GM18498 (cell line): ENCODE data around the gene ZFC3H1.
"Not testable (repeated sequence)": the region's sequence is repeated elsewhere in the genome, so short reads cannot be mapped to it uniquely, and the experiment has no call there.

Experiments
- ATAC-seq: cut with Tn5 transposase; IDR thresholded peaks from one replicate; pipeline ENCODE4 v1.9.1; 2021; ENCODE audit warnings: mild to moderate bottlenecking, moderate library complexity; ENCODE audit not compliant: unreplicated experiment

Gene ZFC3H1, protein sequence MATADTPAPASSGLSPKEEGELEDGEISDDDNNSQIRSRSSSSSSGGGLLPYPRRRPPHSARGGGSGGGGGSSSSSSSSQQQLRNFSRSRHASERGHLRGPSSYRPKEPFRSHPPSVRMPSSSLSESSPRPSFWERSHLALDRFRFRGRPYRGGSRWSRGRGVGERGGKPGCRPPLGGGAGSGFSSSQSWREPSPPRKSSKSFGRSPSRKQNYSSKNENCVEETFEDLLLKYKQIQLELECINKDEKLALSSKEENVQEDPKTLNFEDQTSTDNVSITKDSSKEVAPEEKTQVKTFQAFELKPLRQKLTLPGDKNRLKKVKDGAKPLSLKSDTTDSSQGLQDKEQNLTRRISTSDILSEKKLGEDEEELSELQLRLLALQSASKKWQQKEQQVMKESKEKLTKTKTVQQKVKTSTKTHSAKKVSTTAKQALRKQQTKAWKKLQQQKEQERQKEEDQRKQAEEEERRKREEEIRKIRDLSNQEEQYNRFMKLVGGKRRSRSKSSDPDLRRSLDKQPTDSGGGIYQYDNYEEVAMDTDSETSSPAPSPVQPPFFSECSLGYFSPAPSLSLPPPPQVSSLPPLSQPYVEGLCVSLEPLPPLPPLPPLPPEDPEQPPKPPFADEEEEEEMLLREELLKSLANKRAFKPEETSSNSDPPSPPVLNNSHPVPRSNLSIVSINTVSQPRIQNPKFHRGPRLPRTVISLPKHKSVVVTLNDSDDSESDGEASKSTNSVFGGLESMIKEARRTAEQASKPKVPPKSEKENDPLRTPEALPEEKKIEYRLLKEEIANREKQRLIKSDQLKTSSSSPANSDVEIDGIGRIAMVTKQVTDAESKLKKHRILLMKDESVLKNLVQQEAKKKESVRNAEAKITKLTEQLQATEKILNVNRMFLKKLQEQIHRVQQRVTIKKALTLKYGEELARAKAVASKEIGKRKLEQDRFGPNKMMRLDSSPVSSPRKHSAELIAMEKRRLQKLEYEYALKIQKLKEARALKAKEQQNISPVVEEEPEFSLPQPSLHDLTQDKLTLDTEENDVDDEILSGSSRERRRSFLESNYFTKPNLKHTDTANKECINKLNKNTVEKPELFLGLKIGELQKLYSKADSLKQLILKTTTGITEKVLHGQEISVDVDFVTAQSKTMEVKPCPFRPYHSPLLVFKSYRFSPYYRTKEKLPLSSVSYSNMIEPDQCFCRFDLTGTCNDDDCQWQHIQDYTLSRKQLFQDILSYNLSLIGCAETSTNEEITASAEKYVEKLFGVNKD (N-terminal part only)

DNA sequence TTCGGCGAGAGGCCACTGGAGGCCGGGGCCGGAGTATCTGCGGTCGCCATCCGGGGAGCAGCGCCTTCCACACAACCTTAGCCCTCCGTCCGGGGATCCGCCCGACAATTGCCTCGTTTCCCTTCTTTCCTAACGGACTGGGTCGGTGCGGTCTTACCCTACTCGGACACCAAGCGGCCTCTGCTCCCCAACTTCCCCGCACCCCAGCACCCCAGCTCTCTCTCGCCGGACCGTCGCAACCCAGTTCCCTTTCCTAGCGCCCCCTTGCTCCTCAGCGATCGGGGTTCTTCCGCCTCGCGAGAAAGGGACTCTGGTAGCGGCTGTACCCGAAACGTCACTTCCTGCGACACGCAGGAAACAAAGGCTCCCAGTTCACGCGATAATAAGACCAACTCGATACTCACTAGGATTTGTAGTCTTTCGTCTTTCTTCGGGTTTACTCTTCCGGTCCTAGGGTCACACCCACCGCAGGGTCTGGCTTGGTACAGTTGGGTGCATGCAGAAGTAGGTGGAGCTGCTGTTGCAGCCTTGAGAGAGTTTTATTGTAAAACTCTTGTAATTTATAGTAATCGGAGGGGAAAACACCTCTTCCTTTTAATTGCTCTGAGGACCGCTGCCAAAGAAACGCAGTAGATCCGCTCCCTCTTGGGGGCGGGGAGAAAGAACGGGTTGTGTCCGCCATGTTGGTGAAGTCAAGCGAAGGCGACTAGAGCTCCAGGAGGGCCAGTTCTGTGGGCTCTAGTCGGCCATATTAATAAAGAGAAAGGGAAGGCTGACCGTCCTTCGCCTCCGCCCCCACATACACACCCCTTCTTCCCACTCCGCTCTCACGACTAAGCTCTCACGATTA, at the start of gene ZFC3H1, which contains the start of gene THAP2:
Gene ZFC3H1 (minus strand): TSS at position 288 of the 850 bp plus-strand sequence. CDS start 238 bp downstream, at position 50.
Gene THAP2 (plus strand): TSS at position 741 of the 850 bp plus-strand sequence. CDS start 209 bp downstream, outside the sequence.
- ATAC-seq, result peak; percentile 93

DNA sequence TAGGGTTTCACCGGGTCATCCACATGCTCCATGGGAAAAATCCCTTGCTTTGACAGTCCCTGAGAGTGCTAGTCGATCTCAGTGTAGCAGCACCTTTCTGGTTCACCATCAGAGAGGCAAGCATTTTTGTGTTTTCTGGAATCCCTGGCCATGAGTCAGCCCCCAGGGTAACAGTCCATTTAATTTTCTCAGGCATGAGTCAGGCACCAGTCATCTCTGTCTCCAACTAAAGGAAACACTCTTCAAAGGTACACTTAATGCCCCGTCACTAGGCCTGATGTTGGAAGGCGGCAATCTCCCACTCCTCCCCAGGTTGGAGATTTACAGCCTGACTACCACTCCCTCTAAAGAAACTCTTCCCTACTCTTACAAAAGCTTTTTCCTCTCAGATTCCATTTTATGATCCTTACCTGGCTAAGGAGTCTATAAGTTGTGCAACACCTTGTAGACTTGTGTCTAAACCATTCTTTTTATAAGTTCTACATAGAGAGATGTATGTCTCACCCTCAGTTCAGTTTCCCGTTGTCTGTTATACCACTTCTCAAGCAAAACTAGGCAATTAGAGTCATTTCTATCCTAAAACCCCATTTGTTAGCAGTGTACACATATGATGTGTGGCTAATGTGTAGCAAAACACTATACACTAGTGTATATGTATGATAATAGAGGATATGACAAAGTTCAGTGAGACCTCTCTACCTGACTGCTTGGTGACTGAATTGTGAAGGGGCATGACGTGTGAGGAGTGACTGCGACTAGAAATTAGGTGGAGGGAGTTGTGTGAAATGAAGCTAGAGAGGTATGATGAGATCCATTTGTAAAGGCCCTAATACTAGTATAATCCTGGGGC, 46.9 kb upstream of the ZFC3H1 start:
- ATAC-seq, result no peak

DNA sequence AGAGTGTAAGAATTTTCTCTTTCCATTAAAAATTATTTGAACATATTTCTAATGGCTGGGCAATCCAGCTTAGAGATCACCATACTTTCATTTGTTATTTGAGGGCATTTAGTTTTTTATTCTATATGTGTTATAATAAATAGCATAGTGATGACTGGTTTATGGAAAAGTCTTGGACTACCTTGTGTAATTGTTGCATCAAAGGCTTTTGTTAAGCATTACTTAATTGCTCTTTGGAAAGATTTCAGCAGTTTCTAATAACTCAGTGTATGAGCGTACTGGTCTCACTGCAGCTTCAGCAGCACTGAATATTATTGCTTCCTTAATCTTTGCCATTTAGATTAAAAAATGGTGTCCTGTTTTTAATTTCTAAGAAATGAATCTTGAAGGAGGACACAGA, 45.0 kb upstream of the ZFC3H1 start:
- ATAC-seq, result no peak

DNA sequence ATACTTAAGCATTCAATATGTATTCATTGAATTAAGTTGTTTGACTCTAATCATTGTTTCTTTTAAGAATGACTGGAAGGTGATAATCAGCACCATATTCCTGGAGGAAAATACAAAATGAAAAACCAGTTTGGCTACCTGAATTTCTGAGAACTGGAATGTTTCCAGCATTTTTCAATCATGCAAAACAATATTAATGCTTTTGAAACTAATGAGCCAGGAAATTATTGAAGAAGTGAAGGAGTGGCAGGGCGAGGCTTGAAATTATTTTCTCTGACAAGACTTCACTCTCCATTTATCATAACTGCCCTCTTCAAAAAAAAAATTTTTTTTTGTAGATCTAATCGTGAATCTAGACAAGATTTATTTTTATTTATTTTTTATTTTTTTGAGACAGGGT, 41.3 kb upstream of the ZFC3H1 start:
- no peak for ATAC-seq

DNA sequence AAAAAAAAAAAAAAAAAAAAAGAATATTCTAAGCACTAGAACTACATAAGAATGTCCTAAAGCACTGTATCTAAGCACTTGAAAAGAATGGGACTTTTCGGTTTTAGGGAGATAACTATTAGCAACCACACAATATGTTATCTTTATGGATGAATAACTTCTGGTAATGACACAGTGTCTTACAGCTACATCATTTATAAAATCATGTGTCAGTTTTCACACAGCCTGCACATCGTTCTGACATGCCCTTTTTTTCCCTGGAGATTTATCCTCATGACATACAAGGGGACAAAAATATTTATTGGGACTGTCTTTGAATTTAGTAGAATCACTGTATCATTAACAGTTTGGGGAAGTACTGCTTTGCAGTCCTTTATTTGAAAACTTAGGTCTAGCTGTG, 39.6 kb upstream of the ZFC3H1 start:
- no peak for ATAC-seq

DNA sequence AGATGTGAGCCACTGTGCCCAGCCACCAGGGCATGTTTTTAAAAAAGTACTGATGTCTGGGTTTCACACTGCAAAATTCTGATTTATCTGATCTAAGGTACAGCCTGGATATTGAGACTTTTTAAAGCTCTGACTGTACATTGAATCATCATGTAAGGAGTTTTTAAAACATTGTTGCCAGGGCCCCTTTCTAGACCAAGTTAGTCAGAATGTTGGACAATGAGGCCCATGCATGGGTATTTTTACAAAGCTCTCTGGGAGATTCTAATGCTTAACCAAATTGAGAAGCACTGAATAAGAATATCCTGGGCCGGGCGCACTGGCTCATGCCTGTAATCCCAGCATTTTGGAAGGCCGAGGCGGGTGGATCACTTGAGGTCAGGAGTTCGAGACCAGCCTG, 38.9 kb upstream of the ZFC3H1 start:
- no peak for ATAC-seq

DNA sequence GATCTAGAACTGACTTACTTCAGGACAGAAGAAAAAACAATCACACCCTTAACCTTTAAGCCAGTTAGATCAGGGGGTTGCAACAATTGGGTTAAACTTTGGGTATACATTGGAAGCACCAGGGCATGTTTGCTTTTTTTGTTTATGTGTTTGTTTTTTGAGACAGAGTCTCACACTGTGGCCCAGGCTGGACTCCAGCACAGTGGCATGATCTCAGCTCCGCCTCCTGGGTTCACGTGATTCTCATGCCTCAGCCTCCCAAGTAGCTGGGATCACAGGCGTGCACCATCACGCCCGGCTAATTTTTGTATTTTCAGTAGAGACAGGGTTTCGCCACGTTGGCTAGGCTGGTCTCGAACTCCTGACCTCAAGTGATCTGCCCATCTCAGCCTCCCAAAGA, 38.5 kb upstream of the ZFC3H1 start:
- not testable (repeated sequence) for ATAC-seq

DNA sequence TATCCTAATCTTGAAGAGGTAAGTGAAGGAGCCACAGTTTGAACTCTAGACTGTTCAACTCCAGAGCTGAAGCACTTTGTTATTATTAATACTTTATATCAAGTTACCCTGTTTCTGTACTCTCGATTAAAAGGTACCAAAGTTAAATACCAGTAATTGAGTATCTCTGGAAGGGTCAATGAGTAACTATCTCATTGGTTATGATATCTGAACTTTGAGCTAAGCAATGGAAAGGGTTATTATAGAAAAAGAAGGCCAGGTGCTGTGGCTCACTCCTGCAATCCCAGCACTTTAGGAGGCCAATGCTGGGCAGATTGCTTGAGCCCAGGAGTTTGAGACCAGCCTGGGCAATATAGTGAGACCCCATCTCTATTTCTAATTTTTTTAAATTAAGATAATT, 32.1 kb upstream of the ZFC3H1 start:
- ATAC-seq, result no peak

DNA sequence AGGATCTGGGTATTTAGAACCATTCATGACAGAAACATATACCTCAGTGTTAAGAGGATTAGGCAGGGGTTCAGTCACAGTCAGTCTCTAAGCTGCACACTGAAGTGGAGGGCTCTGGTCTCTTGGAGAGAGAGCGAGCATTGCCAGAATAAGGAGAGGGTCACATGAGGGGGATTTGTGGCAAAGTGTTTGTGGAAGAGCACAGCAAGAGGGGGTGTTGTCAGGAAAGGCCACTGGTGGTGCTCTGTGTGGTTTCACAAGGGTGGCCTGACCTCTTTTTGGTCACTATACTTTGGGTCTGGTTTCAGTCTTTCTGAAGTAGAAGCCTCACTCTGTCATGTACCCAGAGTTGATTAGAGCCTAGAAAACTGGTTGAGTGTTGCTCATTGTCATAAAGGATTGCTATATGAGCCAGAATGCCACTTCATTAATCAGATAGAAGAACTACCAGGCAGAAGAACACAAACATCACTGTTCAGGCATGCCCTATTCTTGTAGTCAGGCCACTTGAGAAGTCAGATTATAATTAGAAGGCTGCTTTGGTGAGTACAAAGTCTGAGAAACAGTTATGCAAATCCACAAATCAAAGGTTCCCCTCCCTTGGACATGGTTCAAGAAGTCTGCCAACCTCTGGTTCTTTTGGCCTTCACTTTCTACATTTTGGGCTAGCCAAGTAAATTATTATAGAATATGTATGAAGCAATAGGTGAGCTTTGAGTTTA, 30.6 kb upstream of the ZFC3H1 start:
- peak; percentile 92 for ATAC-seq

DNA sequence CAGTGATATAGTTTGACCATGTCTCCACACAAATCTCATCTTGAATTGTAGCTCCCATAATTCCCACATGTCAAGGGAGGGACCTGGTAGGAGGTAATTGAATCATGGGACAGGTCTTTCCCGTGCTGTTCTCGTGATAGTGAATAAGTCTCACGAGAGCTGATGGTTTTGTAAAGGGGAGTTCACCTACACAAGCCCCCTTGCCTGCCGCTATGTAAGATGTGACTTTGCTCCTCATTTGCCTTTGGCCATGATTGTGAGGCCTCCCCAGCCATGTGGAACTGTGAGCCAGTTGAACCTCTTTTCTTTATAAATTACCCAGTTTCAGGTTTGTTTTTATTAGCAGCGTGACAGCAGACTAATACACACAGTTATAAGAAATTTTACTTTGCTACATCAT, 30.0 kb upstream of the ZFC3H1 start:
- peak; percentile 17 for ATAC-seq

DNA sequence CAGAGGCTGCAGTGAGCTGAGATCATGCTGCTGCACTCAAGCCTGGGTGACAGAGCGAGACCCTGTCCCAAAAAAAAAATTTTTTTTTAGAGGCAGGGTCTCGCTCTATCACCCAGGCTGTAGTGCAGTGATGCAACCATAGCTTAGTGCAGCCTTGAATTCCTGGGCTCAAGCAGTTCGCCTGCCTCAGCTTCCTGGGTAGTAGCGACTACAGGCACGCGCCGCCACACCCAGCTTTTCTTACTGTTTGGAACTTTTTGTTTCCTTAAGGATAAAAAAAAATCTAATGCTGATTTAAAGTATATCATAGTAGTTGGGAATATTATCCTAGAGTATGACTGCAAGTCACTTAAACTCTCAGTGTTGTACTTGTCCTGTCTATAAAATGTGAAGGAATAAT, 29.5 kb upstream of the ZFC3H1 start:
- ATAC-seq, result no peak

DNA sequence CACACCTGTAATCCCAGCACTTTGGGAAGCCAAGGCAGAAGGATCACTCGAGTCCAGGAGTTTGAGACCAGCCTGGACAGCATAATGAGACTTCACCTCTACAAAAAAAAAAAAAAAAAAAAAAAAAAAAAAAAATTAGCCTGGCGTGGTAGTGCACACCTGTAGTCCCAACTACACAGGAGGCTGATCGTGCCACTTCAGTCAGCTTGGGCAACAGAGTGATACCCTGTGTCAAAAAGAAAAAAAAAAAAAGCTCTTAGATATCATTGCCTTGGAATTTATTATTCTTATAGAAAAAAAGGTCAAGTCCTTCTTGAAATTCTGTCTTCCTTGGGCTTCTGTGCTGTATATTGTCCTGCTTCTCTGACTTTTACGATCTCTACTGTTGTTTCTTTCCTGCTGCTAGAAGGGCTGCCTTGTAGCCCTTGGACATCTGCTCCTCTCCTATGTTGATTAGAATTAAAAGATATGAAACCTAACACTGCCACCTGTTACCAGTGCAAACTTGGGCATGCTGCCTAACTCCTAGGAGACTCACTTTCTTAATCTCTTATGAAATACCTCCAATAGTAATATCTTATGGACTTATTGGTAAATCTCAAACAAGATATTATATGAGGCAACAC, 28.0 kb upstream of the ZFC3H1 start:
- ATAC-seq, result no peak

DNA sequence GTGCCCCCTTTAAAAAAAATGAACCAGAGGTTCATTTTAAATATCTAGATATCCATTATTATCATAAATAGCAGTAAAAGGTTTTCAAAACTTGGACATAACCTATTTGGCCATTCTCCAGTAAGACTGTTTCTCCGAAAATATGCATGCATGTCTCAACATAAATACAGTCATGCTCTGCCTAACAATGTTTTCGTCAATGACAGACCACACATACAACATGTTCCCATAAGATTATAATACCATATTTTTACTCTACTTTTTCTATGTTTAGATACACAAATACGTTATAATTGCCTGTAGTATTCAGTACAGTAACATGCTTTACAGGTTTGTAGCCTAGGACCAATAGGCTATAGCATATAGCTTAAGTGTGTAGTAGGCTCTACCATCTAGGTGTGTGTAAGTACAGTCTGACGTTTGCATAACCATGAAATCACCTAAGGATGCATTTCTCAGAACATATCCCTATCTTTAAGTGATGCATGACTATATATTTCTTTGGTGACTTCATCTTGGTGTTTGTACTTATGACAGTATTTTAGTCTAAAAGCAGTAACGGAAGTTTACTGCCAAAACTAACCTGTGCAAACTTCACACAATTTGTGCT, 25.4 kb upstream of the ZFC3H1 start:
- ATAC-seq, result no peak

DNA sequence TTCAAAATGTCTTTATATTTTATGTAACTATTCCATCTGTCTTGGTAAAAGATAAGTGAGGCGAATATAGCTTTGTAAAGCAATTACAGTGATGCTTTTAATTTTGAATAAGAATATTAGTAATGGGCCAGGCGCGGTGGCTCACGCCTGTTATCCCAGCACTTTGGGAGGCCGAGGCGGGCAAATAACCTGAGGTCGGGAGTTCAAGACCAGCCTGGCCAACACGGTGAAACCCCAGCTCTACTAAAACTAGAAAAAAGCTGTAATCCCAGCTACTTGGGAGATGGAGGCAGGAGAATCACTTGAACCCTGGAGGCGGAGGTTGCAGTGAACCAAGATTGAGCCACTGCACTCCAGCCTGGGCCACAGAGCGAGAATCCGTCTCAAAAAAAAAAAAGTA, 23.5 kb upstream of the ZFC3H1 start:
- not testable (repeated sequence) for ATAC-seq

DNA sequence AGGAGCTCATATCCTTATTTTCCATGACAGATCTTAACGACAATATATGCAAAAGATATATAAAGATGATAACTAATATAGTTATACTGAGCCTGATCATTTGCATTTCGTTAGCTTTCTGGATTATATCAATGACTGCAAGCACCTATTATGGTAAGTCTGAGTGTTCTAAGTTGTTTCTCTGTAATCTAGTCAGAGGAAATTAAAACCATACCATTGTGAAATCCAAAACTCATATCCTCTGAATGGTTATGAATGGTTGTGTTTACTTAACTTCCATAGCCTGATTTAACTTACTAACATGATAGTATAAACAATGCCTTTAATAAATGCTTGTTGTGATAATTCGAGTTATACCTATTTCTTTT, 23.0 kb upstream of the ZFC3H1 start:
- no peak for ATAC-seq

DNA sequence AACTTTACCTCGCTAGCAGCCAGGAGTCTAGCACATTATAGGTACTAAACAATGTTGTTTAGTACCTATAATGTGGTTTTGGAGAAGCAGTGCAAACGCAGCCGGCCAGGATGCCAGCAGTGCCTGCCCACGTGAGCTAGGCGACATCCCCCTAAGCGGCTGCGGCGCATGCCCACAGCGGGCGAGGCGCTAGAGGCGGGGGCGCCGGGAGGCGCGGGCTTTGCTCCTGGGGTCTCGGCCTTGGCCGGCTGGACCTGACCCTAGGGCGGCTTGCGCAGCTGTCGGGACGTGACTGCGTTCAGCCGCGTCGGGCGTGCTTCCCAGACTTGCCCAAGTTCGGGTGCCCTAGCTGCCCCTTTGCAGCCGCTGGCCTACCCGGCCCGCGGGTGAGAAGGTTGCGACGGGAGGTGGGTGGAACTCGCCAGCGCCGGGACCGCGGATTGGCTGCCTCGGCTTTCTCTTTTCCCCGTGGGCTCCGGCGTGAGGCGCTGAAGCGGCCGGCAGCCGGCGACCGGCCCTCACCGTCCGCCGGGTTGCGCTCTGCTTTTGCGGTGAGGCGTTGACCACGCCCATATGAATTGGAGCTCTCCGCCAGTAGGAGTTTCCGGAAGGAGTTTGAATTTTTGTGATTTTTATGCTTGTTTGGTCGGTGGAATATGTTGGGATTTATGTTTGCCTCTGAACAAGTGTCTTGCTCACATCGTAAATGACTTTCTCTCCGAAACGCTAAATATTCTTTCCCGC, 22.4 kb upstream of the ZFC3H1 start, which contains the start of gene TMEM19:
Gene TMEM19 (plus strand): TSS at position 169 of the 744 bp plus-strand sequence. CDS start 599 bp downstream, outside the sequence.
- ATAC-seq, result peak; percentile 88
